WERI-Rb-1 (cell line): ENCODE measurements around the gene CDKAL1.
"Not testable (repeated sequence)": the region's sequence is repeated elsewhere in the genome, so short reads cannot be mapped to it uniquely, and the experiment has no call there.

Source experiments
- DNase-seq: peaks from one replicate; pipeline ENCODE4 v3.0.0-alpha.2; 2020
- H3K27ac ChIP-seq: fragments of 250-450 bp; sonication (Bioruptor Pico); 2 replicates; pipeline ENCODE4 v1.5.1; 2020; ENCODE audit warnings: mild to moderate bottlenecking, moderate library complexity
- H3K27me3 ChIP-seq: fragments of 250-450 bp; sonication (Bioruptor Pico); 2 replicates; pipeline ENCODE4 v1.5.1; 2021; ENCODE audit warnings: mild to moderate bottlenecking, low read depth, moderate library complexity; ENCODE audit not compliant: insufficient read depth, severe bottlenecking
- H3K36me3 ChIP-seq: fragments of 250-450 bp; sonication (Bioruptor Pico); 2 replicates; pipeline ENCODE4 v1.5.1; 2020; ENCODE audit warnings: mild to moderate bottlenecking, moderate library complexity
- H3K4me3 ChIP-seq: 2 replicates; pipeline ENCODE4 v1.5.1; 2011; ENCODE audit warnings: low read depth, mild to moderate bottlenecking, control low read depth, low read length
- H3K9me3 ChIP-seq: fragments of 250-450 bp; sonication (Bioruptor Pico); 2 replicates; pipeline ENCODE4 v1.5.1; 2021; ENCODE audit warnings: mild to moderate bottlenecking, moderate library complexity; ENCODE audit not compliant: severe bottlenecking
- TF ChIP-seq, protein P1 (sequence below): IDR thresholded peaks from 2 replicates; pipeline ENCODE4 v1.5.1; 2011; ENCODE audit warnings: low read depth, mild to moderate bottlenecking, control low read depth, inconsistent platforms, low read length

CDKAL1 gene

GRCh38 chr6:21241231-21242130, 707.2 kb downstream of the CDKAL1 start:
- Histone ChIP-seq H3K27me3 (no peaks in the 10 kb centered on the region), H3K36me3 (no peaks in the 10 kb centered on the region), H3K9me3 (peaks cover 9% of the 10 kb centered on the region), H3K4me3 (no peak overlapping the region), H3K27ac (no peak overlapping the region)
- DNase-seq = peak; percentile 51
- TF ChIP-seq, protein P1, sequence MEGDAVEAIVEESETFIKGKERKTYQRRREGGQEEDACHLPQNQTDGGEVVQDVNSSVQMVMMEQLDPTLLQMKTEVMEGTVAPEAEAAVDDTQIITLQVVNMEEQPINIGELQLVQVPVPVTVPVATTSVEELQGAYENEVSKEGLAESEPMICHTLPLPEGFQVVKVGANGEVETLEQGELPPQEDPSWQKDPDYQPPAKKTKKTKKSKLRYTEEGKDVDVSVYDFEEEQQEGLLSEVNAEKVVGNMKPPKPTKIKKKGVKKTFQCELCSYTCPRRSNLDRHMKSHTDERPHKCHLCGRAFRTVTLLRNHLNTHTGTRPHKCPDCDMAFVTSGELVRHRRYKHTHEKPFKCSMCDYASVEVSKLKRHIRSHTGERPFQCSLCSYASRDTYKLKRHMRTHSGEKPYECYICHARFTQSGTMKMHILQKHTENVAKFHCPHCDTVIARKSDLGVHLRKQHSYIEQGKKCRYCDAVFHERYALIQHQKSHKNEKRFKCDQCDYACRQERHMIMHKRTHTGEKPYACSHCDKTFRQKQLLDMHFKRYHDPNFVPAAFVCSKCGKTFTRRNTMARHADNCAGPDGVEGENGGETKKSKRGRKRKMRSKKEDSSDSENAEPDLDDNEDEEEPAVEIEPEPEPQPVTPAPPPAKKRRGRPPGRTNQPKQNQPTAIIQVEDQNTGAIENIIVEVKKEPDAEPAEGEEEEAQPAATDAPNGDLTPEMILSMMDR = no peak

DNA sequence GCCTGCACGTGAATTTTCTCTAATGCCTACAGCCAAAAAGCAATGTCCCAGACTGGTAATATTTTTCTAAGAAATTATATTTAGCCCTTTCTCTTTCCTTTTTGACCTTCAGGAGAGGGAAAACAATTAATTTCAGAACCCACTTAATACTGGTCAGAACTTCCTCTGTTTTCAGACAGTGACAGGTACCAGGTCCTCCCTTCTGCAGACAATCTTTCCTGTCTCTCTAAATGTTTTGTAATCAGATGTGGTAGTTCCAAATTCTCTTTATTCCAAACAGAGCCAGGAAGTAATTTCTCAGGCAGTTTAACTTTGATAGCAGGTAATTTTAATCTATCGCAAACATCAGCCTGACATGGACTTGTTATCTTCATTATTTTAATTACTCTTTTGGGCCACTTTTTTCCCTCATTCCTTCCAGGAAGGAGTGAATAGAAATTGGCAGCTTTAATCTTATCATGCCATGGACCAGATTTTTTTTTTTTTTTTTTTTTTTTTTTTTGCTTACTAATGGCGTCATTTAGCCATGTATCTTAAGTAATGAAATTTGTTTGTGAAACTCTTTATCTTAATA, 710.7 kb downstream of the CDKAL1 start:
- DNase-seq = no peak

DNA sequence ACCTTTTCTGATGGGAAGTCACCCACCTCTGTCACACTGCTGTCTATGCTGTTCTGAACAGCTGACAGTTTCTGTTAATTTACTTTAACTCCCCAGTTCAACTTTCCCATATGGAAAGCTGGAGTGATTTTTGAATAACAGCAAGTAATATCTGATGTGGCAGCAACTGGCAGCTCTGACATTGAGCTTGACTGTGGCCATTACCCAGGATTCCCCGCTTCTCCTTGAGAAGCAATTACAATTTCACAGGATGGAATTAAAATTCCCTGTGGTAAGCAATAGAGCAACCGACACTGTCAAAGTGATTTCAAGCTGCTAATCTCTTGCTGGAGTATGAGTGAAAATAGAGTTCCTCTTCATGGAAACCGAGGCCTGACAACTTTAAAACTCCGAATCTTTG, 711.2 kb downstream of the CDKAL1 start:
- Histone ChIP-seq H3K9me3 (peaks cover under 1% of the 10 kb centered on the region), H3K4me3 (no peak overlapping the region), H3K27ac (no peak overlapping the region), H3K27me3 (no peaks in the 10 kb centered on the region), H3K36me3 (no peaks in the 10 kb centered on the region)
- no peak for DNase-seq
- TF ChIP-seq, protein P1 = no peak

More for the DNA sequence above, 710.7 kb downstream of the CDKAL1 start:
- Histone ChIP-seq H3K36me3 (no peaks in the 10 kb centered on the region), H3K4me3 (no peak overlapping the region), H3K27me3 (no peaks in the 10 kb centered on the region), H3K27ac (no peak overlapping the region), H3K9me3 (peaks cover 4% of the 10 kb centered on the region)
- TF ChIP-seq, protein P1 = no peak

DNA sequence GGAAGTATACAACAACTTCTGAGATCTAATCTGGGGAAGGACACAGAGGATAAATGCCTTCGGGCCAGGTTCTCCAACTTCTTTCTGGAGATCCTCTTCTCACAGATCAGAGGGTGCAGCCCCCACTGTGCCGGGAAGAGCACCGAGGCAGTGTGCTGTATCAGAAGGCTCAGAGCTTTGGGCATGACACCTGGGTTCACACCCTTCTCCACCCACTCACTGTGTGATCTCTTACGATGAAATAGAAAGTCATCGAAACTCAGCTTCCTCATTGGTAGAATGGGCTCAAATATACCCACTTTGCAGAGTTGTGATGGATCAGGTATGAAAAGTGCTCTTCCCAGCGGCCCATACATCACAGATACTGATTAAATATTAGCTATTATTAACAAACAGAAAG, 711.8 kb downstream of the CDKAL1 start:
- no peaks in the 10 kb centered on the region for H3K27me3 ChIP-seq
- no peak overlapping the region for H3K27ac ChIP-seq
- H3K36me3 ChIP-seq = no peaks in the 10 kb centered on the region
- no peak for DNase-seq
- TF ChIP-seq, protein P1 = no peak
- H3K9me3 ChIP-seq = no peaks in the 10 kb centered on the region
- H3K4me3 ChIP-seq = no peak overlapping the region

DNA sequence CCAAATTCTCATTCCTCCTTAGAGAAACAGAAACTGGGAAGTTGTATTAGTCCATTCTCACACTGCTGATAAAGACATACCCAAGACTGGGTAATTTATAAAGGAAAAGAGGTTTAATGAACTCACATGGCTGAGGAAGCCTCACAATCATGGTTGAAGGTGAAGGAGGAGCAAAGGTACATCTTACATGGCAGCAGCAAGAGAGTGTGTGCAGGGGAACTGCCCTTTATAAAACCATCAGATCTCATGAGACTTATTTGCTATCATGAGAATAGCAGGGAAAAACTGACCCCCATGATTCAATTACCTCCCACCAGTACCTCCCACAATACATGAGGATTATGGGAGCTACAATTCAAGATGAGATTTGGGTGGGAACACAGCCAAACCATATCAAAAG, 720.2 kb downstream of the CDKAL1 start:
- not testable (repeated sequence) for H3K36me3 ChIP-seq, H3K27me3 ChIP-seq, H3K4me3 ChIP-seq, DNase-seq, H3K27ac ChIP-seq
- peaks cover 22% of the 10 kb centered on the region for H3K9me3 ChIP-seq

DNA sequence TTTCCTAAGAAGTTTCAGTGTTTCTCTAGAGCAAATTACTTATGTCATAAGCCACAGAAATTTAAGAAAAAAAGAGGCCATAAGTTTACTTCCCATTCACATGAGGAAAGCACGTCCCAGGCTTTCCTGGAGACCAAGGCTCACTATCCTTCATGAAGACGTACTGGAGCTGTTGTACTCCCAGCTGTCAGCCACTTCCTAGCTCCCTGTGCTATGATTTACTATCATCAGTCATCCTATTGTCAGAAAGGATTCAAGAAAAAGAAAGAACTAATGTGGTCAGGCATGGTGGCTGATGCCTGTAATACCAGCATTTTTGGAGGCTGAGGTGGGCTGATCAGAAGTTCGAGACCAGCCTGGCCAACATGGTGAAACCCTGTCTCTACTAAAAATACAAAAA, 721.9 kb downstream of the CDKAL1 start:
- Histone ChIP-seq H3K27me3 (no peaks in the 10 kb centered on the region), H3K27ac (no peak overlapping the region), H3K4me3 (no peak overlapping the region), H3K9me3 (peaks cover 22% of the 10 kb centered on the region), H3K36me3 (no peaks in the 10 kb centered on the region)
- TF ChIP-seq, protein P1 = no peak
- DNase-seq = no peak
